ENCODE results near the gene FBXW2. TPM values are rescaled to one million over a fixed set of nuclear protein-coding genes. Genes with fewer than 3 reads are reported as not detected.
"Not testable (repeated sequence)": the region's sequence is repeated elsewhere in the genome, so short reads cannot be mapped to it uniquely, and the experiment has no call there.

Gene FBXW2
- total RNA-seq, 1 experiment from 2014 or later: 67.1 TPM

GRCh38 chr9:120779227-120779626 lies 14.0 kb downstream of the FBXW2 start:
- DNase-seq (ENCODE audit: low read depth): no peak

- DNase-seq (ENCODE audit: low read depth): no peak
These were observed 14.5 kb downstream of the FBXW2 start for GRCh38 chr9:120778758-120779157.

GRCh38 chr9:120777229-120777628 lies 16.0 kb downstream of the FBXW2 start:
- no peak for DNase-seq (ENCODE audit: low read depth)

GRCh38 chr9:120776788-120777187 lies 16.4 kb downstream of the FBXW2 start:
- DNase-seq (ENCODE audit: low read depth): no peak

GRCh38 chr9:120775859-120776258 lies 17.4 kb downstream of the FBXW2 start:
- no peak for DNase-seq (ENCODE audit: low read depth)

GRCh38 chr9:120774719-120775118 lies 18.5 kb downstream of the FBXW2 start:
- no peak for DNase-seq (ENCODE audit: low read depth)

GRCh38 chr9:120773256-120773655 lies 20.0 kb downstream of the FBXW2 start:
- DNase-seq (ENCODE audit: low read depth): no peak

GRCh38 chr9:120770931-120771330 lies 22.3 kb downstream of the FBXW2 start:
- no peak for DNase-seq (ENCODE audit: low read depth)

- no peak for DNase-seq (ENCODE audit: low read depth)
These were observed 24.3 kb downstream of the FBXW2 start for GRCh38 chr9:120768886-120769285.

- DNase-seq (ENCODE audit: low read depth): no peak
These were observed 25.0 kb downstream of the FBXW2 start for GRCh38 chr9:120768247-120768646.

GRCh38 chr9:120767451-120767850 lies 25.8 kb downstream of the FBXW2 start:
- DNase-seq (ENCODE audit: low read depth): no peak

- DNase-seq (ENCODE audit: low read depth): no peak
These were observed 27.2 kb downstream of the FBXW2 start for GRCh38 chr9:120765910-120766425.

GRCh38 chr9:120764476-120764875 lies 28.7 kb downstream of the FBXW2 start:
- DNase-seq (ENCODE audit: low read depth): no peak

GRCh38 chr9:120761006-120761405 lies 32.2 kb downstream of the FBXW2 start:
- no peak for DNase-seq (ENCODE audit: low read depth)

- no peak for DNase-seq (ENCODE audit: low read depth)
These were observed 33.3 kb downstream of the FBXW2 start for GRCh38 chr9:120759755-120760400.

GRCh38 chr9:120758544-120758943 lies 34.7 kb downstream of the FBXW2 start:
- DNase-seq (ENCODE audit: low read depth): no peak

- DNase-seq (ENCODE audit: low read depth): no peak
These were observed 35.9 kb downstream of the FBXW2 start for GRCh38 chr9:120757026-120757913.

GRCh38 chr9:120756531-120756930 lies 36.7 kb downstream of the FBXW2 start:
- no peak for DNase-seq (ENCODE audit: low read depth)

GRCh38 chr9:120755810-120756434 lies 37.3 kb downstream of the FBXW2 start:
- peak; percentile 40 for DNase-seq (ENCODE audit: low read depth)

GRCh38 chr9:120755044-120755443 lies 38.2 kb downstream of the FBXW2 start:
- no peak for DNase-seq (ENCODE audit: low read depth)

- no peak for DNase-seq (ENCODE audit: low read depth)
These were observed 42.8 kb downstream of the FBXW2 start for GRCh38 chr9:120750421-120750820.

- not testable (repeated sequence) for DNase-seq (ENCODE audit: low read depth)
These were observed 46.9 kb downstream of the FBXW2 start for GRCh38 chr9:120746366-120746765.
